ENCODE measurements around the gene ABCA9. TPM values are rescaled to one million over a fixed set of nuclear protein-coding genes. Genes with fewer than 3 reads are reported as not detected.

Gene ABCA9
- total and polyA plus RNA-seq, 3 donors from 2014 or later = 5.0 to 13.8 (median 12.7) TPM

- Histone ChIP-seq H3K4me3 (no peak overlapping the region), H3K9me3 (no peaks in the 10 kb centered on the region), H3K27ac (no peak overlapping the region), H3K27me3 (no peaks in the 10 kb centered on the region), H3K4me1 (no peaks in the 10 kb centered on the region), H3K36me3 (ENCODE audit: low read depth, missing control alignments) (no peaks in the 10 kb centered on the region)
- no peak for DNase-seq
- no peak for TF ChIP-seq POLR2A (IDR thresholded peaks at IDR 0.05)
- TF ChIP-seq, protein P1, sequence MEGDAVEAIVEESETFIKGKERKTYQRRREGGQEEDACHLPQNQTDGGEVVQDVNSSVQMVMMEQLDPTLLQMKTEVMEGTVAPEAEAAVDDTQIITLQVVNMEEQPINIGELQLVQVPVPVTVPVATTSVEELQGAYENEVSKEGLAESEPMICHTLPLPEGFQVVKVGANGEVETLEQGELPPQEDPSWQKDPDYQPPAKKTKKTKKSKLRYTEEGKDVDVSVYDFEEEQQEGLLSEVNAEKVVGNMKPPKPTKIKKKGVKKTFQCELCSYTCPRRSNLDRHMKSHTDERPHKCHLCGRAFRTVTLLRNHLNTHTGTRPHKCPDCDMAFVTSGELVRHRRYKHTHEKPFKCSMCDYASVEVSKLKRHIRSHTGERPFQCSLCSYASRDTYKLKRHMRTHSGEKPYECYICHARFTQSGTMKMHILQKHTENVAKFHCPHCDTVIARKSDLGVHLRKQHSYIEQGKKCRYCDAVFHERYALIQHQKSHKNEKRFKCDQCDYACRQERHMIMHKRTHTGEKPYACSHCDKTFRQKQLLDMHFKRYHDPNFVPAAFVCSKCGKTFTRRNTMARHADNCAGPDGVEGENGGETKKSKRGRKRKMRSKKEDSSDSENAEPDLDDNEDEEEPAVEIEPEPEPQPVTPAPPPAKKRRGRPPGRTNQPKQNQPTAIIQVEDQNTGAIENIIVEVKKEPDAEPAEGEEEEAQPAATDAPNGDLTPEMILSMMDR (IDR thresholded peaks at IDR 0.05) = no peak
- intact Hi-C loops (cut with DNase I; ENCODE audit: low total_unique reads) = no loop called here
- 91% methylated on average over 9 of the region's 9 CpGs for WGBS, 2 donors
These were observed 135.7 kb downstream of the ABCA9 start for GRCh38 chr17:68924793-68925720.

Small RNA genes within 50 kb of the gene (microRNA-seq; reads per million reads assigned to microRNA genes)
- gene MIR4524A (ENCODE audit: borderline number of aligned reads in 2 of 2, borderline replicate concordance in 1 of 2) (0 reads per million in 2 donors), gene MIR4524B (ENCODE audit: borderline number of aligned reads in 2 of 2, borderline replicate concordance in 1 of 2) (0 reads per million in 2 donors)

Small RNA genes within 50 kb of the gene (small RNA-seq; reads per million reads assigned to genes)
- 0 reads per million in 2 donors for gene MIR4524B

Other genes with a start within 250 kb of the ABCA9 start
- 100 to 1,000 TPM; 188 to 249 TPM for gene ABCA8, start 105.5 kb downstream of the ABCA9 start, total RNA-seq
- gene ABCA8, start 105.5 kb downstream of the ABCA9 start, polyA plus RNA-seq (ENCODE audit: insufficient read depth, low read depth, low replicate concordance) = 45.6 TPM
- gene ABCA6, start 81.0 kb upstream of the ABCA9 start, total RNA-seq = 10 to 100 TPM; 13.8 to 16.4 TPM
- 3.1 TPM for gene ABCA6, start 81.0 kb upstream of the ABCA9 start, polyA plus RNA-seq (ENCODE audit: insufficient read depth, low read depth, low replicate concordance)
- gene ABCA10, start 167.9 kb upstream of the ABCA9 start, total RNA-seq = 10 to 100 TPM; 11.5 to 13.6 TPM
- 16.2 TPM for gene ABCA10, start 167.9 kb upstream of the ABCA9 start, polyA plus RNA-seq (ENCODE audit: insufficient read depth, low read depth, low replicate concordance)